HepG2 (cell line): ENCODE results near the gene HTRA1. TPM values are rescaled to one million over a fixed set of nuclear protein-coding genes. Genes with fewer than 3 reads are reported as not detected.

ENCODE experiments used
- ATAC-seq: fragments of 200-7000 bp; cut with Tn5 transposase; 3 replicates; pipeline ENCODE4 v1.9.1; 2020; ENCODE audit warnings: mild to moderate bottlenecking, moderate library complexity
- BruUV-seq: library from RNA; stranded (reverse); fragments of 400-500 nt; replicated peaks from 2 replicates; lab custom pipeline; 2021; lab: Mats Ljungman, UMichigan
- CTCF ChIA-PET: fragments of 300-600 bp; formaldehyde crosslinking; extraction: SDS; loops from one replicate; lab custom pipeline; 2021; ENCODE audit warnings: low total read pairs, inconsistent platforms, low intra/inter-chr PET ratio; lab: Yijun Ruan, JAX
- POLR2A ChIA-PET: fragments of 350-600 bp; sonication (Branson Sonifier 250); formaldehyde crosslinking; loops from one replicate; lab custom pipeline; 2020; ENCODE audit warnings: antibody characterized with exemption, inconsistent platforms; lab: Yijun Ruan, JAX
- DNase-seq: peaks from one replicate; pipeline ENCODE4 v3.0.0-alpha.2; 2015; ENCODE audit warnings: low spot score
- FAIRE-seq: peaks from 3 replicates; lab custom pipeline; 2011; peaks lifted over from hg19 to GRCh38; lab: Jason Lieb, UNC
- H2AFZ ChIP-seq: one replicate; pipeline ENCODE4 v1.6.1; 2011; ENCODE audit warnings: low read length, inconsistent platforms
- H3K27ac ChIP-seq: fragments of 300-600 bp; 3 replicates; pipeline ENCODE4 v1.8.0; 2011; ENCODE audit warnings: mixed run types, mild to moderate bottlenecking, mixed read lengths, low read length, inconsistent platforms; ENCODE audit not compliant: insufficient read depth; ENCODE audit errors: extremely low read length
- H3K27me3 ChIP-seq, 2 experiments: fragments of 200-600 bp in 1 of 2; 2 replicates in 1 of 2; 3 replicates in 1 of 2; pipeline versions ENCODE4 v1.6.0 to v1.8.0; 2011; ENCODE audit warnings: low read length in 2 of 2, mild to moderate bottlenecking in 2 of 2, moderate library complexity in 2 of 2, inconsistent platforms in 1 of 2; ENCODE audit not compliant: insufficient read depth in 2 of 2, control insufficient read depth in 1 of 2
- H3K36me3 ChIP-seq, 2 experiments: fragments of 200-600 bp in 1 of 2; replicated peaks in 1 of 2; 2 replicates in 1 of 2; 3 replicates in 1 of 2; pipeline versions ENCODE4 v1.5.1 to v1.8.0; 2011; ENCODE audit warnings: low read length in 2 of 2, inconsistent platforms in 1 of 2; ENCODE audit not compliant: insufficient read depth in 2 of 2, control insufficient read depth in 1 of 2
- H3K4me1 ChIP-seq: 2 replicates; pipeline ENCODE4 v1.5.1; 2012; ENCODE audit warnings: low read length, inconsistent platforms; ENCODE audit not compliant: insufficient read depth
- H3K4me2 ChIP-seq: 2 replicates; pipeline ENCODE4 v1.6.0; 2011; ENCODE audit warnings: low read depth, low read length, inconsistent platforms
- H3K4me3 ChIP-seq, 3 experiments: fragments of 200-600 bp in 1 of 3; sonication (generic), shearing (Covaris generic) in 1 of 3; replicated peaks in 1 of 3; 2 replicates each; pipeline ENCODE4 v1.5.1; 2011 to 2016; ENCODE audit warnings: low read length in 3 of 3, inconsistent platforms in 2 of 3, low read depth in 2 of 3, mild to moderate bottlenecking in 2 of 3, control low read depth in 1 of 3, mixed read lengths in 1 of 3; ENCODE audit not compliant: insufficient read depth in 1 of 3
- H3K79me2 ChIP-seq: one replicate; pipeline ENCODE4 v1.6.1; 2011; ENCODE audit warnings: low read length, inconsistent platforms; ENCODE audit not compliant: insufficient read depth
- H3K9ac ChIP-seq: 2 replicates; pipeline ENCODE4 v1.6.0; 2011; ENCODE audit warnings: mild to moderate bottlenecking, low read depth, low read length, inconsistent platforms; ENCODE audit not compliant: insufficient read depth
- H3K9me3 ChIP-seq: 2 replicates; pipeline ENCODE4 v1.5.1; 2012; ENCODE audit warnings: mild to moderate bottlenecking, low read length
- H4K20me1 ChIP-seq: 2 replicates; pipeline ENCODE4 v1.6.0; 2011; ENCODE audit warnings: inconsistent platforms, mild to moderate bottlenecking, low read length, moderate library complexity; ENCODE audit not compliant: insufficient read depth
- HMGXB3 ChIP-seq: sonication (generic); formaldehyde crosslinking; IDR thresholded peaks from 2 replicates; pipeline ENCODE4 v1.4.0; 2020; ENCODE audit warnings: missing genetic modification reagents, borderline replicate concordance
- ONECUT2 ChIP-seq: sonication (generic); formaldehyde crosslinking; IDR thresholded peaks from 2 replicates; pipeline ENCODE4 v1.4.0; 2020; ENCODE audit warnings: missing genetic modification reagents
- PHF5A ChIP-seq: IDR thresholded peaks from one replicate; pipeline ENCODE4 v1.6.1; 2018; ENCODE audit warnings: low read depth, missing genetic modification reagents; ENCODE audit not compliant: unreplicated experiment
- SCMH1 ChIP-seq: sonication (generic); formaldehyde crosslinking; IDR thresholded peaks from 2 replicates; pipeline ENCODE4 v1.9.0; 2021; ENCODE audit warnings: missing genetic modification reagents, mild to moderate bottlenecking, borderline replicate concordance
- SMARCE1 ChIP-seq: fragments of 450-650 bp; IDR thresholded peaks from 2 replicates; pipeline ENCODE4 v1.6.1; 2017; ENCODE audit warnings: borderline replicate concordance
- TOE1 ChIP-seq: sonication (generic); formaldehyde crosslinking; IDR thresholded peaks from 2 replicates; pipeline ENCODE4 v1.4.0; 2020; ENCODE audit warnings: mild to moderate bottlenecking, missing genetic modification reagents
- ZBTB37 ChIP-seq: sonication (generic); formaldehyde crosslinking; IDR thresholded peaks from 2 replicates; pipeline ENCODE4 v1.4.0; 2020; ENCODE audit warnings: mild to moderate bottlenecking, missing genetic modification reagents
- ZBTB8A ChIP-seq: sonication (generic); formaldehyde crosslinking; IDR thresholded peaks from 2 replicates; pipeline ENCODE4 v1.4.0; 2020; ENCODE audit warnings: mild to moderate bottlenecking, low read depth, missing genetic modification reagents, borderline replicate concordance
- ZFX ChIP-seq: sonication (generic); formaldehyde crosslinking; IDR thresholded peaks from 2 replicates; pipeline ENCODE4 v1.4.0; 2020; ENCODE audit warnings: mild to moderate bottlenecking, low read depth, missing genetic modification reagents, moderate library complexity
- ZNF274 ChIP-seq: sonication (generic); formaldehyde crosslinking; IDR thresholded peaks from 2 replicates; pipeline ENCODE4 v1.5.1; 2020; ENCODE audit warnings: mild to moderate bottlenecking, missing genetic modification reagents
- ZNF282 ChIP-seq: fragments of 450-650 bp; IDR thresholded peaks from 2 replicates; pipeline ENCODE4 v1.6.1; 2018; ENCODE audit not compliant: partially characterized antibody
- ZNF816 ChIP-seq: sonication (generic); formaldehyde crosslinking; IDR thresholded peaks from 2 replicates; pipeline ENCODE4 v1.8.0; 2022; ENCODE audit warnings: missing genetic modification reagents, mild to moderate bottlenecking, borderline replicate concordance
- ZSCAN29 ChIP-seq: sonication (generic); formaldehyde crosslinking; conservative IDR thresholded peaks from 2 replicates; pipeline ENCODE4 v1.4.0; 2020; ENCODE audit warnings: mild to moderate bottlenecking, missing genetic modification reagents
- WGBS: methylation state at CpG from one replicate; pipeline ENCODE4 v1.1.6; 2017; ENCODE audit warnings: low lambda C conversion rate; 5-methylcytosine and 5-hydroxymethylcytosine counted together
- in situ Hi-C: cut with HindIII; loops from 2 replicates; pipeline ENCODE4 v1.10.0; 2017; ENCODE audit warnings: low pct_unique_long_range_greater_than_20kb; ENCODE audit not compliant: extremely low pct_ligation_motif_present
- intact Hi-C: fragments of 100-400 bp; cut with micrococcal nuclease; formaldehyde crosslinking; loops from one replicate; pipeline ENCODE4 v1.10.0; 2022; ENCODE audit not compliant: unreplicated experiment
- polyA plus RNA-seq, 8 experiments: library from polyadenylated mRNA; depleted of rRNA in 3 of 8; stranded (reverse) in 7 of 8; unstranded in 1 of 8; fragments of >200 nt; fragmentation: Illumina TruSeq in 4 of 8; extraction: Trizol in 4 of 8; gene quantifications; 2 replicates each; pipeline versions ENCODE4 v1.2.1 to v1.2.3, GENCODE V29; 2011 to 2016; ENCODE audit warnings: low read depth in 4 of 8, missing spikeins in 1 of 8, mixed read lengths in 1 of 8; ENCODE audit not compliant: insufficient read depth in 1 of 8
- total RNA-seq, 5 experiments: library from RNA; depleted of rRNA; stranded (reverse); fragments of >200 nt; fragmentation: Illumina TruSeq; extraction: Trizol; gene quantifications; 2 replicates each; pipeline ENCODE4 v1.2.3, GENCODE V29; 2016; ENCODE audit warnings: low read depth in 1 of 5

HTRA1 gene
- total and polyA plus RNA-seq, 2 of the 13 experiments (the other 11 are each of a cell fraction or from before 2014, with no cell fraction given): 0.11 to 0.40 TPM

GRCh38 chr10:122445469-122445868 is 15.9 kb upstream of the HTRA1 start:
- Histone ChIP-seq H3K27me3 (peaks cover 0 to 20% of the 10 kb centered on the region in 2 experiments; a peak in 3 of 5 replicates), H3K9me3 (no peaks in the 10 kb centered on the region), H3K4me2 (no peak overlapping the region), H3K36me3 (no peaks in the 10 kb centered on the region), H2AFZ (no peak overlapping the region), H3K9ac (no peak overlapping the region), H3K4me1 (peaks cover 13% of the 10 kb centered on the region), H3K4me3 (no peak overlapping the region), H3K27ac (no peak overlapping the region), H3K79me2 (no peaks in the 10 kb centered on the region), H4K20me1 (no peaks in the 10 kb centered on the region)
- ATAC-seq: no peak
- FAIRE-seq: no peak
- POLR2A ChIA-PET: no interaction called here
- no TSS peak for BruUV-seq
- intact Hi-C loops: loop anchor here (10.0 kb wide), 1 partner anchor 119 kb away; the partner anchor contains the start of gene DMBT1
- in situ Hi-C loops: no loop called here
- TF ChIP-seq TOE1 (no peak), ONECUT2 (no peak), HMGXB3 (CRISPR knock-in tag) (no peak)
- CTCF ChIA-PET: no interaction called here
- 0% methylated on average over 1 of the region's 1 CpG for WGBS
- DNase-seq: no peak

- no peak overlapping the region for H2AFZ ChIP-seq
- H4K20me1 ChIP-seq: no peaks in the 10 kb centered on the region
- POLR2A ChIA-PET: no interaction called here
- ATAC-seq: no peak
- FAIRE-seq: no peak
- no peak overlapping the region for H3K9ac ChIP-seq
- H3K4me1 ChIP-seq: peaks cover 13% of the 10 kb centered on the region
- no peaks in the 10 kb centered on the region for H3K79me2 ChIP-seq
- H3K27me3 ChIP-seq: peaks cover 0 to 25% of the 10 kb centered on the region in 2 experiments; a peak in 3 of 5 replicates
- no peak overlapping the region for H3K4me2 ChIP-seq
- no peak overlapping the region for H3K4me3 ChIP-seq
- CTCF ChIA-PET: no interaction called here
- H3K36me3 ChIP-seq: no peaks in the 10 kb centered on the region
- H3K27ac ChIP-seq: no peak overlapping the region
- intact Hi-C loops: loop anchor here (10.0 kb wide), 1 partner anchor 119 kb away; the partner anchor contains the start of gene DMBT1
- BruUV-seq: no TSS peak
- in situ Hi-C loops: no loop called here
- no peak for DNase-seq
- no peaks in the 10 kb centered on the region for H3K9me3 ChIP-seq
- no peak for TF ChIP-seq ZNF274
- no peak for TF ChIP-seq ZBTB37 (CRISPR knock-in tag)
- TF ChIP-seq ZSCAN29: no peak
- no peak for TF ChIP-seq ZNF816
- TF ChIP-seq PHF5A: no peak
- TF ChIP-seq ZNF282: no peak
- no peak for TF ChIP-seq ZBTB8A (CRISPR knock-in tag)
- TF ChIP-seq SCMH1: no peak
- TF ChIP-seq ZFX (CRISPR knock-in tag): no peak
- no peak for TF ChIP-seq SMARCE1
These were observed 15.4 kb upstream of the HTRA1 start for GRCh38 chr10:122445904-122446303.
